GM18499 (cell line): ENCODE data around the gene PLPPR2.
"Not testable (repeated sequence)": the region's sequence is repeated elsewhere in the genome, so short reads cannot be mapped to it uniquely, and the experiment has no call there.

Experiments used
- ATAC-seq: cut with Tn5 transposase; IDR thresholded peaks from one replicate; pipeline ENCODE4 v1.9.1; 2021; ENCODE audit warnings: moderate number of reproducible peaks; ENCODE audit not compliant: insufficient read depth, unreplicated experiment

Gene PLPPR2

DNA sequence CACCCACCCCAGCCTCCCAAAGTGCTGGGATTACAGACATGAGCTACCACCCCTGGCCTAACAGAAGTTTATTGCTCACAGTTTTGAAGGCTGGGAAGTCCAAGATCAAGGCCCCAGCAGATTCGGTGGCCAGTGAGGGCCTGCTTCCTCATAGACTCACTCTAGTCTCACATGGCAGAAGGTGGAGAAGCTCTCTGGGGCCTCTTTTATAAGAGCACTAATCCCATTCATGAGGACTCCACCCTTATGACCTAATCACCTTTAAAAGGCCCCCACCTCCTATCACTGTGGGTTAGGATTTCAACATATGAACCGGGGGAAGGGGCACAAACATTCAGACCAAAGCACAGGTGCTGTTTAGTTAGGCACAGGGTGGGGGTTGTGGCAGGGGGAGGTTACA, 12.3 kb downstream of the PLPPR2 start:
- ATAC-seq: no peak

DNA sequence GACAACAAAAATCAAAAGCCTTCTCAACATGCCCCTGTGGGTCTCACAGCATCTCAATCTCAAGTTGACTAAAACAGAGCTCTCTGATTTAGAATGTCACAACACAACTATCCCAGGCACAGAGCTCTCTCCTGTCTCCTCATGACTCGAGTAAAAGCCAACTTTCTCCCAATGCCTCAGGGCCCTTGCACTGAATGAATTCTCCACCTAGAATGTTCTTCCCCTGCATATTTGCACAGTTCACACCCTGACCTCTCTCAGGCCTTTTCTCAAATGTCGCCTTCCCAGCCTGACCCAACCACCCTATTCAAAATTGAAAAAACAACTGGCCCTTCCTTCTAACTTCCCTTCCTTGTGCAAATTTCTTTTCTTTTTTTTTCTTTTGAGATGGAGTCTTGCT, 15.5 kb downstream of the PLPPR2 start:
- ATAC-seq: no peak

DNA sequence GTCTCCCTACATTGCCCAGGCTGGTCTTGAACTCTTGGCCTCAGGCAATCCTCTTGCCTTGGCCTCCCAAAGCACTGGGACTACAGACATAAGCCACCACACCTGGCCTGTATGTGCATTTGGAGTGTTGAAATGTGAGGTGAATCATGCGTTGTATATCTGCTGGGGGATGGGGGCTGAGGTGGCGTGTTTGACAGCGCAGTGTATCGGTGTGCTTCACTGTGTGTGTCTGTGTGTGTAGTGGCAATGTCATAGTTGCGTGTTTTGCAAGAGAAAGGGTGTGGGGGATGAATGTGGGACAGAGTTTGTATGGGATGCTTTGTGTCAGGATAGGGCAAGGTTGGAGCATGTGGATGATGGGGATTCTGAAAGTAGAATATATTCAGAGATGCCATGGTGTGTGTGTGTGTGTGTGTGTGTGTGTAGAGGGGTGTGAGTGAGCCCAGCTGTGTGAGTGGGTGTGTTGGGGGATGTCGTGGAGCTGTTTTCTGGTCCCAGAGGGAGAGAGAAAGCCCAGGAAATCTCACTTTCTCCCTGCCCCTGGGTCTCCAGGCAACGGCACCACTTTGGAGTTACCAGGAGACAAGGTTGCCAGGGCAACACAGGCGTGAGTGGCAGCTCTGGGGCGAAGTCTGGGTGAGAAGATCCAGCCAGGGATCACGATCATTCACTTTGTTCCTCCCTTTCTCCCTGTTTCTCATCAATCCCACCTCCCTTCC, 18.1 kb downstream of the PLPPR2 start:
- no peak for ATAC-seq

- ATAC-seq: no peak
Observed at GRCh38 chr19:11373885-11374432, 18.7 kb downstream of the PLPPR2 start.

DNA sequence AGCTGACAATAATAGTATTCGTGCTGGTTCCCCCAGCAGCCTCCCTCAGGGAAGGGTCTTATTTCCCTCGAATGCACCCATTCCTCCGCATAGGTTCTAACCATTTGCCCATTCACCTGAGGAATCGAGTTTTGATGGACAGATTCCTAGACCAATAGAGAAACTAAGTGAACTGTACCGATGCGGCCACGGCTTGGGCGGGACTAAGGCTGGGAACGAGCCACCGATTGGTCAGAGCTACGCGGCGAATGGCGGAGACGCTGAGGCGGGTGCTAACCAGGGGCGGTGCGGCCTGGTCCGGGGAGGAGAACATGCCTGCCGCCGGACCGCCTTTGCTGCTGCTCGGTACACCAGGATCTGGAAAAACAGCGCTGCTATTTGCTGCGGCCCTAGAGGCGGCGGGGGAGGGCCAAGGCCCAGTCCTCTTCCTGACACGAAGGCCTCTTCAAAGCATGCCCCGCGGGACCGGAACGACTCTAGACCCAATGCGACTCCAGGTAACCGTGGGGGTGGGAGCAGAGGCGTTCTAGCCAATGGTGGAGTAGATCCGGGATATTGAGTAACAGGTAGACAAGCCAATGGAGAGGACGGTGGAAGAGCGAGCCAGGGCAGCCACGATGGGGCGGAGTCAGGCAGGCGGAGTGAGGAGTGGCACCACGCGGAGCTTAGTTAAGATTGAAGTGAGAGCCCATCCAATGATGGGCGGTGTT, 19.4 kb downstream of the PLPPR2 start, which contains the start of gene SWSAP1:
SWSAP1 (plus strand) TSS at position 234 of the 710 bp plus-strand sequence; CDS start at position 249, 15 bp downstream.
- peak; percentile 66 for ATAC-seq

- ATAC-seq: no peak
Observed at GRCh38 chr19:11375143-11375948, 20.1 kb downstream of the PLPPR2 start.

- no peak for ATAC-seq
Observed at GRCh38 chr19:11377237-11377636, 22.0 kb downstream of the PLPPR2 start.

DNA sequence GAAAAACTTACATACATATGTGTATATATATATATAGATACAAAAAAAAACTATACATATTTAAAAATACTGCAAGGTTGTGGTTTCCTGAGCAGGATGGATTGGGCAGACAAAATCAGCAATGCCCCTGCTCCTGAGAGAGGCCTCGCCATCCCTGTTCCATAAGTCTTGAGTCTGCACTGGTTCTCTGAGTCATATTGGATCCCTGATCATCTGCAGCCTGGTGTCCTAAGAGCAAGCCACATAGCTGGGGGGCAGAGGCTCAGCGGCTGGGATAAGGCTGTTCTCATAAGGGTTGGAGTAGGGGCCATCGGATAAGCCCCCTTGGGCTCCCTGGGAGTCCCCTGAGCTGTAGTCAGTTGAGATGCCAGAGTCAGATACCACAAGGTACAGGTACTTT, 22.5 kb downstream of the PLPPR2 start:
- ATAC-seq: no peak

DNA sequence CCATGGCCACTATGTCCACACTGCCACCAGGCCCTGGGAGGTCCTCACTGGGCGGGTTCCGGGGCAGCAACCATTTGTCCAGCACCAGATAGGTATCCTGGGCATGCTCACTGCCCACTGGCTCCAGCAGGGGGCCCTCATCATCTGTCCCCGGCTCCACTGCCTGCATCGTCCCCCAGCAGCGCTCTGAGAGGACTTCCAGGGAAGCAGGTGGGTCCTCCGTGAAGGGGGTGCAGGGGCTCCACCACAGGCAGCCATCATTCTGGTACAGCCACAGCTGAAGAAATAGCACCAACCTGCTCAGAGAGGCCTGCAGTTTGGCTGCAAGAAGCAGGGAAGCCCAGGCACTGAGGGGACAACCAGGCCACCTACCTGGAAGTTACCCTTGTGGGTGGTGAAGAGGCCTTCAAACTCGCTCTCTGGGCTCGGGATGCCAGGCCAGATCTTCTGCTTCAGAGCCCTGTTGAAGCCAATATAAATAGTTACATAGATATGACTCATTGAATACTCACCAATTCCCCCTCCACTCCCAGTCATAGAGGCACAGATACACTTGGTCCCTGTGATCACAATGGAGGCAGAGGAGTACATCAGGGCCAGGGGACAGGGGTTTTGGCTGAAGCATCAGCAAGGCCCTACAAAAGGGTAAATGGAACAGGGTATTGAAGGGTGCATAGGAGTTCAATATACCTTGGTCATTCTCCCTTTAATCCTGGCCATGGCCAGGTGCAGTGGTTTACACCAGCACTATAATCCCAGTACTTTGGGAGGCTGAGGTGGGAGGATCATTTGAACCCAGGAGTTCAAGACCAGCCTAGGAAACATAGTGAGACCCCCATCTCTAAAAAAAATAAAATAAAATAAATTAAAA, 23.3 kb downstream of the PLPPR2 start:
- ATAC-seq: no peak

- ATAC-seq: not testable (repeated sequence)
Observed at GRCh38 chr19:11379269-11379845, 24.1 kb downstream of the PLPPR2 start.

DNA sequence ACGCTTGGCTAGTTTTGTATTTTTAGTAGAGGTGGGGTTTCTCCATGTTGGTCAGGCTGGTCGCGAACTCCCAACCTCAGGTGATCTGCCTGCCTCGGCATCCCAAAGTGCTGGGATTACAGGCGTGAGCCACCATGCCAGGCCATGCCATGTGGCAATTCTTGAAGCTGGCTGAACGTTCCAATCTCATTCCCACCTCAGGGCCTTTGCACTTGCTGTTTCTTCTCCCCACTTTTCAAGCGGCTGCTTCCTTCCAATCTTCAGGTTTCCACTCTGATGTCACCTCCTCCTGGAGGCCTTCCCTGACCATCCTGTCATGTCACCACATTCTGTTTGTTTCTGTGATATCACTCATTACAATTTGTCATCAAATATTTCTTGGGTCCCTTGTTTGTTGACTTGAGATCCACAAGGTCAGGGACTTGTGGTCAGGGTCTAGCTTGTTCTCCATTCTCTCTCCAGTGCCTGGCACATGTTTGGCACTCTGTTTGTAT, 24.7 kb downstream of the PLPPR2 start:
- ATAC-seq: no peak

- ATAC-seq: peak; percentile 45
Observed at GRCh38 chr19:11380653-11381537, 25.7 kb downstream of the PLPPR2 start.

DNA sequence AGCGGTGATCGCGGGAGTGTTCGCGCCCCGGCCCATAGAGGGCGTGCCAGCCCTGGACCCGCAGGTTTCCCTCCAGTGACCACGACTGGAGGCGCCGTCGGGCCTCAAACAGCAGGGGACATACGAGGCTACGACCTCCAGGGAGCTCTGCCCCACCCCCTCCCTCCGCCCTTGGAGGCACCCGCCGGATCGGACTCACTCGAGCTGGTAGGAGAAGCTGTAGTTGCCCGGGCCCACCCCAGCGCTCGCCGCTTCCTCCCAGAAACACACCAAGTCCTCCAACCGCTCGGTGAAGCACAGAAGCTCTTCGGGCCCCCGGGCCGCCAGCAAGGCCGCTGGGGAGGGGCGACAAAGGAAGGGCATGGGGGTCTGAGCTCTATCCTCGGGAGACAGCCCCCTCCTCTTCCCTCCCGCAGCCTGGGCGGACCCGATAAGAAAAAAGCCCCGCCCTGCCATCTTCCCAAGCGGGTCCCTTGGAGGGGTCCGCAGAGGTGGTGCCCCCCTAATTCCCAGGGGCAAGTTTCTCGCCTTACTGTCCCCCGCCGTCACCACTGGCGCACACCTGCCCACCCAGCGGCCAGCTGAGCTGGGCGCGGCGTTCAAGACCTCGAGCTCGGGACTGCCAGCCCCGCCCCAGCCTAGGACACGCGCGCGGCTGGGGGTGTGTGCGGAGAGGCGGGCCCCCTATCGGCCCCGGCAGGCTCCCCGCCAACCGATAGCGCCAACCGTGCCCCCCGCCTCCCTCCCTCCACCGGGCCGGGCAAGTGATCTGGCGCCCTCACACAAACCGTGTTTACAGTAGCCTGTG, 27.9 kb downstream of the PLPPR2 start:
- ATAC-seq: no peak

- ATAC-seq: no peak
Observed at GRCh38 chr19:11383706-11384048, 28.4 kb downstream of the PLPPR2 start.

GRCh38 chr19:11384778-11385129, 29.5 kb downstream of the PLPPR2 start:
- ATAC-seq: no peak

GRCh38 chr19:11387162-11388034, 32.2 kb downstream of the PLPPR2 start:
- ATAC-seq: no peak

GRCh38 chr19:11390359-11390758, 35.1 kb downstream of the PLPPR2 start:
- ATAC-seq: no peak
